H9 (cell line): Measurements from ENCODE around the gene ODAD4. TPM values are rescaled to one million over a fixed set of nuclear protein-coding genes. Genes with fewer than 3 reads are reported as not detected.
A peak's percentile ranks its signal among the peaks of the same experiment; 100 is the strongest.

ENCODE experiments used
- DNase-seq: peaks from one replicate; pipeline ENCODE4 v3.0.0-alpha.2; 2017
- H2AFZ ChIP-seq: one replicate; pipeline ENCODE4 v1.6.1; 2013; ENCODE audit warnings: mild to moderate bottlenecking, low read length, control low read depth, moderate library complexity
- H2AK5ac ChIP-seq: 2 replicates; pipeline ENCODE4 v1.6.1; 2013; ENCODE audit warnings: low read length, control low read depth, mixed read lengths; ENCODE audit not compliant: insufficient read length
- H2BK120ac ChIP-seq: one replicate; pipeline ENCODE4 v1.6.1; 2013; ENCODE audit warnings: low read depth, mild to moderate bottlenecking, low read length, control low read depth, inconsistent platforms; ENCODE audit not compliant: poor library complexity, severe bottlenecking
- H2BK12ac ChIP-seq: 2 replicates; pipeline ENCODE4 v1.6.1; 2013; ENCODE audit warnings: low read length, control low read depth, mixed read lengths, low read depth; ENCODE audit not compliant: insufficient read length
- H2BK15ac ChIP-seq: 2 replicates; pipeline ENCODE4 v1.6.1; 2013; ENCODE audit warnings: low read depth, low read length, control low read depth
- H2BK20ac ChIP-seq: one replicate; pipeline ENCODE4 v1.6.1; 2013; ENCODE audit warnings: low read depth, mild to moderate bottlenecking, low read length, control low read depth, inconsistent platforms; ENCODE audit not compliant: poor library complexity, severe bottlenecking
- H2BK5ac ChIP-seq: 2 replicates; pipeline ENCODE4 v1.6.1; 2013; ENCODE audit warnings: low read length, control low read depth, mixed read lengths; ENCODE audit not compliant: insufficient read length
- H3K14ac ChIP-seq: 2 replicates; pipeline ENCODE4 v1.6.1; 2013; ENCODE audit warnings: low read length, control low read depth; ENCODE audit not compliant: insufficient read depth
- H3K18ac ChIP-seq: 2 replicates; pipeline ENCODE4 v1.6.1; 2013; ENCODE audit warnings: low read depth, mild to moderate bottlenecking, mixed read lengths, low read length, control low read depth; ENCODE audit not compliant: insufficient read length
- H3K23ac ChIP-seq: 2 replicates; pipeline ENCODE4 v1.6.1; 2013; ENCODE audit warnings: low read length, control low read depth, mixed read lengths, low read depth; ENCODE audit not compliant: insufficient read length
- H3K23me2 ChIP-seq: 2 replicates; pipeline ENCODE4 v1.6.1; 2013; ENCODE audit warnings: low read depth, mild to moderate bottlenecking, mixed read lengths, low read length, control low read depth; ENCODE audit not compliant: insufficient read length, poor library complexity, severe bottlenecking
- H3K27ac ChIP-seq: 2 replicates; pipeline ENCODE4 v1.5.1; 2013; ENCODE audit warnings: low read length, control low read depth, mixed read lengths, low read depth; ENCODE audit not compliant: insufficient read length
- H3K27me3 ChIP-seq: 2 replicates; pipeline ENCODE4 v1.6.1; 2013; ENCODE audit warnings: low read length, control low read depth, inconsistent platforms; ENCODE audit not compliant: insufficient read depth
- H3K4ac ChIP-seq: 2 replicates; pipeline ENCODE4 v1.6.1; 2013; ENCODE audit warnings: low read depth, mild to moderate bottlenecking, control low read depth, inconsistent platforms, low read length, moderate library complexity
- H3K4me1 ChIP-seq: 2 replicates; pipeline ENCODE4 v1.6.1; 2013; ENCODE audit warnings: low read length, control low read depth, inconsistent platforms; ENCODE audit not compliant: insufficient read depth
- H3K4me2 ChIP-seq: 2 replicates; pipeline ENCODE4 v1.6.1; 2013; ENCODE audit warnings: low read length, control low read depth, mixed read lengths; ENCODE audit not compliant: insufficient read length, insufficient read depth
- H3K56ac ChIP-seq: 2 replicates; pipeline ENCODE4 v1.6.1; 2013; ENCODE audit warnings: low read depth, mild to moderate bottlenecking, mixed read lengths, low read length, control low read depth; ENCODE audit not compliant: insufficient read length
- H3K79me1 ChIP-seq: 2 replicates; pipeline ENCODE4 v1.6.1; 2013; ENCODE audit warnings: low read depth, mild to moderate bottlenecking, moderate library complexity, low read length, control low read depth, inconsistent platforms; ENCODE audit not compliant: insufficient read depth, poor library complexity, severe bottlenecking
- H3K79me2 ChIP-seq: 2 replicates; pipeline ENCODE4 v1.6.1; 2013; ENCODE audit warnings: low read length, control low read depth, inconsistent platforms; ENCODE audit not compliant: insufficient read depth
- H3K9ac ChIP-seq: 2 replicates; pipeline ENCODE4 v1.6.1; 2013; ENCODE audit warnings: low read length, control low read depth, mixed read lengths; ENCODE audit not compliant: insufficient read length; ENCODE audit errors: extremely low read depth
- H3K9me3 ChIP-seq: one replicate; pipeline ENCODE4 v1.6.1; 2013; ENCODE audit warnings: low read depth, low read length, inconsistent platforms; ENCODE audit not compliant: control insufficient read depth
- H3T11ph ChIP-seq: one replicate; pipeline ENCODE4 v1.6.1; 2013; ENCODE audit warnings: mild to moderate bottlenecking, low read length, control low read depth, inconsistent platforms
- H4K20me1 ChIP-seq: one replicate; pipeline ENCODE4 v1.6.1; 2013; ENCODE audit not compliant: control insufficient read depth, insufficient read length, insufficient read depth
- H4K5ac ChIP-seq: 2 replicates; pipeline ENCODE4 v1.6.1; 2013; ENCODE audit warnings: low read depth, mild to moderate bottlenecking, mixed read lengths, low read length, control low read depth; ENCODE audit not compliant: insufficient read length
- H4K8ac ChIP-seq: replicated peaks from 2 replicates; pipeline ENCODE4 v1.6.1; 2013; ENCODE audit warnings: low read length, control low read depth, mixed read lengths, low read depth; ENCODE audit not compliant: insufficient read length
- H4K91ac ChIP-seq: 2 replicates; pipeline ENCODE4 v1.6.1; 2013; ENCODE audit warnings: low read depth, mild to moderate bottlenecking, moderate library complexity, mixed read lengths, low read length, control low read depth; ENCODE audit not compliant: insufficient read length
- H3K27ac Mint-ChIP-seq, 3 experiments: 2 replicates in 2 of 3; 3 replicates in 1 of 3; pipeline ENCODE4 v1.8.0; 2020 to 2021; ENCODE audit warnings: mixed read lengths in 3 of 3, mild to moderate bottlenecking in 1 of 3, moderate library complexity in 1 of 3
- H3K27me3 Mint-ChIP-seq: 2 replicates; pipeline ENCODE4 v1.8.0; 2021; ENCODE audit warnings: low read depth, mild to moderate bottlenecking, moderate library complexity, mixed read lengths
- H3K36me3 Mint-ChIP-seq, 3 experiments: 2 replicates in 2 of 3; 3 replicates in 1 of 3; pipeline ENCODE4 v1.8.0; 2020 to 2021; ENCODE audit warnings: low read depth in 3 of 3, mixed read lengths in 3 of 3; ENCODE audit not compliant: insufficient read depth in 1 of 3
- H3K4me1 Mint-ChIP-seq, 2 experiments: 2 replicates each; pipeline ENCODE4 v1.8.0; 2020; ENCODE audit warnings: mixed read lengths in 2 of 2
- H3K4me3 Mint-ChIP-seq, 2 experiments: 2 replicates in 1 of 2; 3 replicates in 1 of 2; pipeline ENCODE4 v1.8.0; 2020 to 2021; ENCODE audit warnings: mild to moderate bottlenecking in 2 of 2, mixed read lengths in 2 of 2, moderate library complexity in 1 of 2
- H3K9me3 Mint-ChIP-seq, 2 experiments: 2 replicates in 1 of 2; 3 replicates in 1 of 2; pipeline ENCODE4 v1.8.0; 2020; ENCODE audit warnings: mild to moderate bottlenecking in 2 of 2, mixed read lengths in 2 of 2, moderate library complexity in 1 of 2
- WGBS: extraction: QIAGEN DNeasy Blood & Tissue Kit; methylation state at CpG from one replicate; pipeline ENCODE4 v1.1.7; 2013; ENCODE audit warnings: missing lambda C conversion rate, low lambda C conversion rate, mixed read lengths; ENCODE audit not compliant: insufficient read length; ENCODE audit errors: extremely low coverage; 5-methylcytosine and 5-hydroxymethylcytosine counted together
- total RNA-seq: library from RNA; stranded (reverse); gene quantifications from 2 replicates; pipeline ENCODE4 v1.2.1, GENCODE V29; 2021
- TF ChIP-seq, protein P1 (sequence below): fragments of 200-600 bp; sonication (generic); conservative IDR thresholded peaks from 3 replicates; pipeline ENCODE4 v1.8.0; 2021; ENCODE audit warnings: antibody characterized with exemption, mild to moderate bottlenecking

ODAD4 gene
- total RNA-seq, 1 experiment from 2014 or later: 2.1 TPM

GRCh38 chr17:41941168-41941567, 10.8 kb downstream of the ODAD4 start:
- no peak overlapping the region for H2AFZ ChIP-seq
- H4K8ac ChIP-seq: no peak overlapping the region
- WGBS: no CpG with 5 or more reads among the region's 5 CpGs
- TF ChIP-seq, protein P1, sequence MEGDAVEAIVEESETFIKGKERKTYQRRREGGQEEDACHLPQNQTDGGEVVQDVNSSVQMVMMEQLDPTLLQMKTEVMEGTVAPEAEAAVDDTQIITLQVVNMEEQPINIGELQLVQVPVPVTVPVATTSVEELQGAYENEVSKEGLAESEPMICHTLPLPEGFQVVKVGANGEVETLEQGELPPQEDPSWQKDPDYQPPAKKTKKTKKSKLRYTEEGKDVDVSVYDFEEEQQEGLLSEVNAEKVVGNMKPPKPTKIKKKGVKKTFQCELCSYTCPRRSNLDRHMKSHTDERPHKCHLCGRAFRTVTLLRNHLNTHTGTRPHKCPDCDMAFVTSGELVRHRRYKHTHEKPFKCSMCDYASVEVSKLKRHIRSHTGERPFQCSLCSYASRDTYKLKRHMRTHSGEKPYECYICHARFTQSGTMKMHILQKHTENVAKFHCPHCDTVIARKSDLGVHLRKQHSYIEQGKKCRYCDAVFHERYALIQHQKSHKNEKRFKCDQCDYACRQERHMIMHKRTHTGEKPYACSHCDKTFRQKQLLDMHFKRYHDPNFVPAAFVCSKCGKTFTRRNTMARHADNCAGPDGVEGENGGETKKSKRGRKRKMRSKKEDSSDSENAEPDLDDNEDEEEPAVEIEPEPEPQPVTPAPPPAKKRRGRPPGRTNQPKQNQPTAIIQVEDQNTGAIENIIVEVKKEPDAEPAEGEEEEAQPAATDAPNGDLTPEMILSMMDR: no peak
- Mint-ChIP-seq H3K4me3 (no peak overlapping the region), H3K36me3 (no peaks in the 10 kb centered on the region), H3K27ac (peak overlapping the region in 2 of 3 experiments; percentile 6 to 10; a peak in 1 of 7 replicates), H3K9me3 (no peaks in the 10 kb centered on the region; a peak in 1 of 5 replicates), H3K4me1 (no peaks in the 10 kb centered on the region; a peak in 1 of 4 replicates), H3K27me3 (no peaks in the 10 kb centered on the region)
- H3K4me1 ChIP-seq: no peaks in the 10 kb centered on the region
- no peak overlapping the region for H3K14ac ChIP-seq
- no peak overlapping the region for H3K56ac ChIP-seq
- no peak overlapping the region for H3K23ac ChIP-seq
- no peak overlapping the region for H3K4me2 ChIP-seq
- no peaks in the 10 kb centered on the region for H4K20me1 ChIP-seq
- no peak overlapping the region for H2BK20ac ChIP-seq
- H4K5ac ChIP-seq: no peak overlapping the region
- no peak overlapping the region for H3T11ph ChIP-seq
- H3K79me2 ChIP-seq: no peaks in the 10 kb centered on the region
- H3K4ac ChIP-seq: no peak overlapping the region
- H3K27me3 ChIP-seq: no peaks in the 10 kb centered on the region
- no peak for DNase-seq
- no peaks in the 10 kb centered on the region for H3K9me3 ChIP-seq
- no peak overlapping the region for H2BK12ac ChIP-seq
- no peak overlapping the region for H2BK120ac ChIP-seq
- H3K9ac ChIP-seq: no peak overlapping the region
- H4K91ac ChIP-seq: no peak overlapping the region
- no peak overlapping the region for H3K18ac ChIP-seq
- no peaks in the 10 kb centered on the region for H3K23me2 ChIP-seq
- no peak overlapping the region for H2AK5ac ChIP-seq
- no peak overlapping the region for H2BK5ac ChIP-seq
- H3K27ac ChIP-seq: no peak overlapping the region
- no peak overlapping the region for H2BK15ac ChIP-seq
- H3K79me1 ChIP-seq: no peaks in the 10 kb centered on the region
